ENCODE measurements around the gene AXIN1. TPM values are rescaled to one million over a fixed set of nuclear protein-coding genes. Genes with fewer than 3 reads are reported as not detected.

The AXIN1 gene
- total RNA-seq, 1 experiment from 2014 or later, result 26.9 TPM

GRCh38 chr16:290681-291405 lies 61.7 kb downstream of the AXIN1 start:
- H3K9me2 ChIP-seq (replicated peaks; ENCODE audit: low read length), result no peaks in the 10 kb centered on the region
- no peaks in the 10 kb centered on the region for H3K79me2 ChIP-seq (ENCODE audit: low read length)
- POLR2A ChIA-PET (ENCODE audit: unreplicated experiment), result no interaction called here
- H3K9ac ChIP-seq (ENCODE audit: low read length), result no peak overlapping the region
- H2AFZ ChIP-seq (ENCODE audit: low read length), result no peak overlapping the region
- TF ChIP-seq EZH2 (IDR thresholded peaks at IDR 0.05; ENCODE audit: low read length, unreplicated experiment) (no peak), EZH2phosphoT487 (IDR thresholded peaks at IDR 0.05; ENCODE audit: borderline replicate concordance, low read length) (no peak)
- TF ChIP-seq, protein P1, sequence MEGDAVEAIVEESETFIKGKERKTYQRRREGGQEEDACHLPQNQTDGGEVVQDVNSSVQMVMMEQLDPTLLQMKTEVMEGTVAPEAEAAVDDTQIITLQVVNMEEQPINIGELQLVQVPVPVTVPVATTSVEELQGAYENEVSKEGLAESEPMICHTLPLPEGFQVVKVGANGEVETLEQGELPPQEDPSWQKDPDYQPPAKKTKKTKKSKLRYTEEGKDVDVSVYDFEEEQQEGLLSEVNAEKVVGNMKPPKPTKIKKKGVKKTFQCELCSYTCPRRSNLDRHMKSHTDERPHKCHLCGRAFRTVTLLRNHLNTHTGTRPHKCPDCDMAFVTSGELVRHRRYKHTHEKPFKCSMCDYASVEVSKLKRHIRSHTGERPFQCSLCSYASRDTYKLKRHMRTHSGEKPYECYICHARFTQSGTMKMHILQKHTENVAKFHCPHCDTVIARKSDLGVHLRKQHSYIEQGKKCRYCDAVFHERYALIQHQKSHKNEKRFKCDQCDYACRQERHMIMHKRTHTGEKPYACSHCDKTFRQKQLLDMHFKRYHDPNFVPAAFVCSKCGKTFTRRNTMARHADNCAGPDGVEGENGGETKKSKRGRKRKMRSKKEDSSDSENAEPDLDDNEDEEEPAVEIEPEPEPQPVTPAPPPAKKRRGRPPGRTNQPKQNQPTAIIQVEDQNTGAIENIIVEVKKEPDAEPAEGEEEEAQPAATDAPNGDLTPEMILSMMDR (conservative IDR thresholded peaks at IDR 0.05; ENCODE audit: low read depth, low read length), result no peak
- no peak for ATAC-seq
- CTCF ChIA-PET, result no interaction called here
- no peaks in the 10 kb centered on the region for H4K20me1 ChIP-seq (ENCODE audit: low read length)
- no peaks in the 10 kb centered on the region for H3K27me3 ChIP-seq (ENCODE audit: low read length)
- BruUV-seq (replicated peaks), result no TSS peak
- H3K9me3 ChIP-seq (ENCODE audit: low read length), result no peaks in the 10 kb centered on the region
- no peaks in the 10 kb centered on the region; the same call in 1 of the 2 replicates for H3K36me3 ChIP-seq (ENCODE audit: low read depth, low read length)
- intact Hi-C loops (cut with micrococcal nuclease), result no loop called here
- DNase-seq, result no peak
- no peak overlapping the region for H3K27ac ChIP-seq (ENCODE audit: low read length)
- H3K4me2 ChIP-seq (ENCODE audit: low read length), result no peak overlapping the region
- no peaks in the 10 kb centered on the region for H3F3A ChIP-seq (ENCODE audit: low read length, unreplicated experiment)
- H3K4me3 ChIP-seq (ENCODE audit: low read length), result no peak overlapping the region
- H3K4me1 ChIP-seq (ENCODE audit: insufficient read depth, low read length), result no peaks in the 10 kb centered on the region

GRCh38 chr16:290015-290680 lies 62.4 kb downstream of the AXIN1 start:
- CTCF ChIA-PET, result no interaction called here
- H3F3A ChIP-seq (ENCODE audit: low read length, unreplicated experiment), result no peaks in the 10 kb centered on the region
- H3K9me3 ChIP-seq (ENCODE audit: low read length), result no peaks in the 10 kb centered on the region
- H3K36me3 ChIP-seq (ENCODE audit: low read depth, low read length), result no peaks in the 10 kb centered on the region; the same call in 1 of the 2 replicates
- intact Hi-C loops (cut with micrococcal nuclease), result no loop called here
- no peaks in the 10 kb centered on the region for H3K9me2 ChIP-seq (replicated peaks; ENCODE audit: low read length)
- H3K27me3 ChIP-seq (ENCODE audit: low read length), result no peaks in the 10 kb centered on the region
- H3K79me2 ChIP-seq (ENCODE audit: low read length), result no peaks in the 10 kb centered on the region
- DNase-seq (no peak), ATAC-seq (no peak)
- H2AFZ ChIP-seq (ENCODE audit: low read length), result no peak overlapping the region
- H3K4me1 ChIP-seq (ENCODE audit: insufficient read depth, low read length), result no peaks in the 10 kb centered on the region
- H3K4me2 ChIP-seq (ENCODE audit: low read length), result no peak overlapping the region
- H3K9ac ChIP-seq (ENCODE audit: low read length), result no peak overlapping the region
- TF ChIP-seq, protein P1 (conservative IDR thresholded peaks at IDR 0.05; ENCODE audit: low read depth, low read length), result no peak
- TF ChIP-seq EZH2 (IDR thresholded peaks at IDR 0.05; ENCODE audit: low read length, unreplicated experiment) (no peak), EZH2phosphoT487 (IDR thresholded peaks at IDR 0.05; ENCODE audit: borderline replicate concordance, low read length) (no peak)
- H3K4me3 ChIP-seq (ENCODE audit: low read length), result no peak overlapping the region
- POLR2A ChIA-PET (ENCODE audit: unreplicated experiment), result no interaction called here
- no peaks in the 10 kb centered on the region for H4K20me1 ChIP-seq (ENCODE audit: low read length)
- H3K27ac ChIP-seq (ENCODE audit: low read length), result no peak overlapping the region
- BruUV-seq (replicated peaks), result no TSS peak

Data from PC-3 (cell line).